Gastroesophageal sphincter (tissue), 4 donors: ENCODE results near the gene SLC2A13. TPM values are rescaled to one million over a fixed set of nuclear protein-coding genes. Genes with fewer than 3 reads are reported as not detected.

Source experiments
- ATAC-seq: fragments of 150-250 bp; one replicate; pipeline ENCODE4 v1.9.1; 2016; ENCODE audit warnings: mild to moderate bottlenecking, moderate library complexity
- H3K27ac ChIP-seq, 4 donors: fragments of 200-600 bp; sonication (generic) in 3 of 4; 1 replicate in 3 of 4; 2 replicates in 1 of 4; pipeline ENCODE4 v1.5.1; 2016 to 2019
- H3K27me3 ChIP-seq: fragments of 200-600 bp; sonication (generic); one replicate; pipeline ENCODE4 v1.5.1; 2019
- H3K36me3 ChIP-seq, 2 donors: fragments of 200-600 bp; sonication (generic); one replicate each; pipeline ENCODE4 v1.5.1; 2019; ENCODE audit warnings: control low read depth in 1 of 2
- H3K4me1 ChIP-seq, 3 donors: fragments of 200-600 bp; sonication (generic); 1 replicate in 2 of 3; 2 replicates in 1 of 3; pipeline ENCODE4 v1.5.1; 2016 to 2019; ENCODE audit warnings: control low read depth in 2 of 3
- H3K4me3 ChIP-seq, 2 donors: fragments of 200-600 bp; sonication (generic); one replicate each; pipeline ENCODE4 v1.5.1; 2019; ENCODE audit warnings: mild to moderate bottlenecking in 1 of 2, moderate library complexity in 1 of 2
- H3K9me3 ChIP-seq, 3 donors: fragments of 200-600 bp; sonication (generic); one replicate each; pipeline ENCODE4 v1.5.1; 2017 to 2019; ENCODE audit warnings: control low read depth in 2 of 3
- EP300 ChIP-seq: sonication (generic); formaldehyde crosslinking; IDR thresholded peaks from one replicate; pipeline ENCODE4 v1.6.1; 2017; ENCODE audit warnings: antibody characterized with exemption, mild to moderate bottlenecking
- POLR2A ChIP-seq, 2 donors: fragments of 450-650 bp; IDR thresholded peaks; one replicate each; pipeline ENCODE4 v1.6.1; 2017; ENCODE audit warnings: antibody characterized with exemption in 2 of 2, mild to moderate bottlenecking in 2 of 2, moderate library complexity in 1 of 2
- POLR2AphosphoS5 ChIP-seq: sonication (generic); formaldehyde crosslinking; IDR thresholded peaks from one replicate; pipeline ENCODE4 v1.6.1; 2017; ENCODE audit warnings: antibody characterized with exemption
- WGBS, 2 donors: methylation state at CpG; one replicate each; pipeline ENCODE4 v1.1.5; 2018; ENCODE audit warnings: low coverage in 1 of 2; 5-methylcytosine and 5-hydroxymethylcytosine counted together
- total RNA-seq, 4 donors: library from RNA; depleted of rRNA; stranded (reverse); fragments of >200 nt; gene quantifications; one replicate each; pipeline ENCODE4 v1.1.0, GENCODE V29; 2016
- TF ChIP-seq, protein P1 (sequence below), 4 experiments: fragments of 200-600 bp in 2 of 4; fragments of 450-650 bp in 2 of 4; sonication (generic) in 1 of 4; IDR thresholded peaks; one replicate each; pipeline ENCODE4 v1.5.1; 2017 to 2019; ENCODE audit warnings: antibody characterized with exemption in 4 of 4, mild to moderate bottlenecking in 2 of 4, moderate library complexity in 2 of 4

Gene SLC2A13
- total RNA-seq, 4 donors from 2014 or later, result 20.4 to 38.3 (median 22.3) TPM

DNA sequence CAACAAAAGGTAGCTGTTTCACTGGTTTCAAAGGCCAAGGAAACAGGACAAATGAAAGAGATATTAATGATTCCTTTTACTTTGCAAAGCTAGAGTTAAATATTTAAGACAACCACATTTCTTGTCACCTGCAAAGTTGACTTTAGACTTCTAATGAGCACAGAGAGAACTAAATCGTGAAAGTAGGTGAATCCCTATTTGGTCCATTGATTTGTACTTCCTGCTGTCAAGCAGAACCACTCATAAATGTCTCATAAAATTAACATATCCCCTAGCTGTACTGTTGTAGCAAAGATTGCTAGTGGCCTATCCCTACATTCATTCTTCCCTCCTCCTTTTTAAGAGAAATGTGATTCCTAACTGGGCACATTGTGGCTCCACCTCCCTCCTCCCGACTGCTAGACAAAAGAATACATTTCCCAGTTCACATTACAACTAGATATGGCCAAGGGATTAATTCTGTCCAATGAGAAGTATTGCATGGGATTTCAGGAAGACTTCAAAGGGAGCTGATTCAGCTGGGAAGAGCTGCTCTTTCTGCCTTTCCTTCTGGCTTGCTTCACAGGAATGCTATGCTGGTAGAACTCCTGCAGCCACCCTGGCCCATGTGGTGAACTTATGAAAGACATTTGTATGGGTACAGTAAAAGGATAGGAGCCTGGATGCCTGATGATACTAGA, 258.8 kb downstream of the SLC2A13 start:
- TF ChIP-seq EP300 (no peak), POLR2AphosphoS5 (no peak)
- H3K9me3 ChIP-seq, result no peaks in the 10 kb centered on the region
- H3K4me3 ChIP-seq, result no peak overlapping the region
- no peak overlapping the region for H3K27ac ChIP-seq
- H3K27me3 ChIP-seq, result no peaks in the 10 kb centered on the region
- 56 to 57% methylated on average over 1 to 2 of the region's 2 CpGs for WGBS, 2 donors
- no peak for ATAC-seq
- no peaks in the 10 kb centered on the region for H3K4me1 ChIP-seq
- H3K36me3 ChIP-seq, result no peaks in the 10 kb centered on the region

DNA sequence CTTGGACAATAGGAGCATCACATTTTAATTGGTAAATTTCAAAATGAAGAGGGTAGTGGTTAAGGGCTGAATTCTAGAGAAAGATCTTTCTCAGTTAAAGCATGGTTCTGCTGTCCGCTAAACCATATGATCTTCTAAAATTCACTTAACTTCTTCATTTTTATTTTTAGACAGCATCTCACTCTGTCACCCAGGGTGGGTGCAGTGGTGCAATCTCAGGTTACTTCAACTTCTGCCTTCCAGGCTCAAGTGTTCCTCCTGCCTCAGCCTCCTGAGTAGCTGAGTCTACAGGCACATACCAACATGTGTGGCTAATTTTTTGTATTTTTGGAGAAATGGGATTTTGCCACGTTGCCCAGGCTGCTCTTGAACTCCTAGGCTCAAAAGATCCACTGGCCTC, 259.6 kb downstream of the SLC2A13 start:
- TF ChIP-seq, protein P1, sequence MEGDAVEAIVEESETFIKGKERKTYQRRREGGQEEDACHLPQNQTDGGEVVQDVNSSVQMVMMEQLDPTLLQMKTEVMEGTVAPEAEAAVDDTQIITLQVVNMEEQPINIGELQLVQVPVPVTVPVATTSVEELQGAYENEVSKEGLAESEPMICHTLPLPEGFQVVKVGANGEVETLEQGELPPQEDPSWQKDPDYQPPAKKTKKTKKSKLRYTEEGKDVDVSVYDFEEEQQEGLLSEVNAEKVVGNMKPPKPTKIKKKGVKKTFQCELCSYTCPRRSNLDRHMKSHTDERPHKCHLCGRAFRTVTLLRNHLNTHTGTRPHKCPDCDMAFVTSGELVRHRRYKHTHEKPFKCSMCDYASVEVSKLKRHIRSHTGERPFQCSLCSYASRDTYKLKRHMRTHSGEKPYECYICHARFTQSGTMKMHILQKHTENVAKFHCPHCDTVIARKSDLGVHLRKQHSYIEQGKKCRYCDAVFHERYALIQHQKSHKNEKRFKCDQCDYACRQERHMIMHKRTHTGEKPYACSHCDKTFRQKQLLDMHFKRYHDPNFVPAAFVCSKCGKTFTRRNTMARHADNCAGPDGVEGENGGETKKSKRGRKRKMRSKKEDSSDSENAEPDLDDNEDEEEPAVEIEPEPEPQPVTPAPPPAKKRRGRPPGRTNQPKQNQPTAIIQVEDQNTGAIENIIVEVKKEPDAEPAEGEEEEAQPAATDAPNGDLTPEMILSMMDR (IDR thresholded peaks at IDR 0.05), result no peak
- no peak for TF ChIP-seq POLR2A (IDR thresholded peaks at IDR 0.05)
- TF ChIP-seq POLR2AphosphoS5, result no peak
- TF ChIP-seq EP300, result no peak

DNA sequence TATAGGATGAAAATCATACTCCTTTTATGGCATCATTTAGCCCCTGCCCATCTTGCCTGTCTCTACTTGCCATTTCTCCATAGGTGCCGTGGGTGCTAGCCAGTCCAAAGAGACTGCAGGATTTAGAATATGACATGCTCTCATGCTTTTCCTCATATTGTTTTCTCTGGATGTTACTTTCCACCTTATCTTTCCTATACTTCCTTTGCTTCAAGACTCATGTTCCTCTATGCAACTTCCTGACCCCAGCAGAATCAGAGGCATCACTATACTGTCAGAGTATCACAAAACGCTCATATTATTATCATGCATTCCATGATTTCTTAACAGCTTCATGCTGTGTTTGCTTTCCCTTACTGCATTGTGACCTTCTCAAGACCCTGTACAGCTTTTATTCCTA, 265.5 kb downstream of the SLC2A13 start:
- TF ChIP-seq EP300 (no peak), POLR2A (IDR thresholded peaks at IDR 0.05) (no peak), POLR2AphosphoS5 (no peak)
- TF ChIP-seq, protein P1 (IDR thresholded peaks at IDR 0.05), result no peak
- Histone ChIP-seq H3K27ac (no peak overlapping the region), H3K27me3 (no peaks in the 10 kb centered on the region), H3K4me3 (no peak overlapping the region), H3K9me3 (no peaks in the 10 kb centered on the region), H3K4me1 (no peaks in the 10 kb centered on the region), H3K36me3 (no peaks in the 10 kb centered on the region)
- WGBS, 2 donors, result 79 to 83% methylated on average over 2 of the region's 2 CpGs
- no peak for ATAC-seq

More for the DNA sequence above, 259.6 kb downstream of the SLC2A13 start:
- Histone ChIP-seq H3K27ac (no peak overlapping the region), H3K4me1 (no peaks in the 10 kb centered on the region), H3K36me3 (no peaks in the 10 kb centered on the region), H3K4me3 (no peak overlapping the region), H3K9me3 (no peaks in the 10 kb centered on the region), H3K27me3 (no peaks in the 10 kb centered on the region)
- no peak for ATAC-seq
- 85 to 100% methylated on average over 1 to 2 of the region's 2 CpGs for WGBS, 2 donors

DNA sequence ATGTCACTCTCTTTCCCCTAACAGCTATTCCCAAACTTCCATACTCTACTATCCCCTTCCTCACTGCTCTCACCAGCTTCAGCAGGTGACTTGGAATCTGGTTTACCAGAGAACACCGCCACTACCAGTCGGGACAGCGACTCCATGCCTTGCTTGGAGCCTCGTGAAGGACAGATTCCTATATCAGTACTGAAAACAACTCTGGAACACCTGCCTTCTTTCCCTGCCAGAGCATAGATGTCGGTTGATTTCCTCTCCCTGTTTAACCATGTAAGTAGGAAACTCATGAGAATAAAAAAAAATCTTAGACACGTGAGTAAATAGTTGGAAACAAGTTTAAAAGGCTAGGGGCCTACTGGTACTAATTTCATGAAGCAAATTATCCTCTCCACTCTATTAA, 266.8 kb downstream of the SLC2A13 start:
- TF ChIP-seq, protein P1 (IDR thresholded peaks at IDR 0.05), result no peak
- no peak for TF ChIP-seq POLR2AphosphoS5
- no peak for TF ChIP-seq EP300
- TF ChIP-seq POLR2A (IDR thresholded peaks at IDR 0.05), result no peak
- 91 to 100% methylated on average over 1 to 6 of the region's 6 CpGs for WGBS, 2 donors
- H3K4me1 ChIP-seq, result no peaks in the 10 kb centered on the region
- no peaks in the 10 kb centered on the region for H3K27me3 ChIP-seq
- H3K9me3 ChIP-seq, result no peaks in the 10 kb centered on the region
- no peaks in the 10 kb centered on the region for H3K36me3 ChIP-seq
- no peak overlapping the region for H3K27ac ChIP-seq
- no peak overlapping the region for H3K4me3 ChIP-seq
- ATAC-seq, result no peak

DNA sequence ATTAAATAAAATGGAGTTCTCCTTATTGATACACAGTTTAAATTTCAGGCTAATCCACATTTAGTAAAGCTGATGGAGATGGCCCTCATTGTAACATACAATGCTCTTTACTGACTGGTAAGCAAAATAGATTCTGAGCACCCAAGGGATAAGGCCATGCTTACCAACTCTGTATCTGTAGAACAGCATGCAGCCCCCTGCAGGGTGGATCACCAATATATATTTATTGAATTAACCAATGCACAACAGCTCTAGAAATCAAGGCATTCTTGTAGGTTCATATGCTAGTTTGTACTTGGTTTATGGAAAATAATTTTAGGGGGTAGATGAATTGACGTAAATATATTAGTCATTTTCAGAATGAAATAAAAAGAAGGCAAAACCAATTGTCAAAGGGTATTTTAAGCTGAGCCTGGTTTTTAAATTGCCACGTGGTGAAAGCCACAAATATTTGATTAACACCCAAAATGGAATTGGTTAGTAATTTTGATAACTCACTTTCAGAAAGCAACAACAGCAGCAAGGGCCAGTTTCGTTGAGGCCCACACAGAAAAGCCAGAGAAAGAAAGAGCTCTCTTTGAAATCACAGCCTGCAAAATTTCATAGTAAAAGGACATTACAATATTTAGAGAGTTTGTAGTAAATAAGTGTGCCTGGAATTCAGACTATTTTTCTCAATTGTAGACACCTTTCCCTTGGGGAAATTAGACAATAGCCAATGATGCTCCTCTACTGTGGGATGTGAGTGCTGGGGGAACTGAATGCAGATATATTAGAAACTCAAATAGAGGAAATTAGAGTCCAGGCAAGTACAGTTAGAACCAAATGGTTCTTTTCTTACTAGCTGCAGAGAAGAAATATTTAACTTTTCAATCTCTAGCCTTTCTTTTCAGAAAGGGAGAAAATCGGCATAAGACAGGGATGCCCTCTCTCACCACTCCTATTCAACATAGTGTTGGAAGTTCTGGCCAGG, 270.1 kb downstream of the SLC2A13 start:
- ATAC-seq, result no peak
- 87 to 97% methylated on average over 4 of the region's 4 CpGs for WGBS, 2 donors
- H3K4me3 ChIP-seq, result no peak overlapping the region
- no peaks in the 10 kb centered on the region for H3K36me3 ChIP-seq
- no peaks in the 10 kb centered on the region for H3K9me3 ChIP-seq
- H3K27ac ChIP-seq, result no peak overlapping the region
- H3K4me1 ChIP-seq, result no peaks in the 10 kb centered on the region
- no peaks in the 10 kb centered on the region for H3K27me3 ChIP-seq
- TF ChIP-seq POLR2A (IDR thresholded peaks at IDR 0.05) (no peak), EP300 (no peak), POLR2AphosphoS5 (no peak)
- TF ChIP-seq, protein P1 (IDR thresholded peaks at IDR 0.05), result no peak
